Astrocyte of the hippocampus (primary cell): ENCODE results near the gene AFF1.
"Not testable (repeated sequence)": the region's sequence is repeated elsewhere in the genome, so short reads cannot be mapped to it uniquely, and the experiment has no call there.

ENCODE experiments used
- DNase-seq: peaks from one replicate; pipeline ENCODE4 v3.0.0; 2011; ENCODE audit warnings: low read depth, low spot score

The AFF1 gene

GRCh38 chr4:86980230-86980629 lies 45.4 kb downstream of the AFF1 start:
- no peak for DNase-seq

GRCh38 chr4:86981789-86982188 lies 47.0 kb downstream of the AFF1 start:
- DNase-seq = no peak

- DNase-seq = not testable (repeated sequence)
Measured at GRCh38 chr4:86985852-86986251, 51.0 kb downstream of the AFF1 start.

- not testable (repeated sequence) for DNase-seq
Measured at GRCh38 chr4:86989658-86990057, 54.8 kb downstream of the AFF1 start.

- no peak for DNase-seq
Measured at GRCh38 chr4:86990510-86990909, 55.7 kb downstream of the AFF1 start.

- no peak for DNase-seq
Measured at GRCh38 chr4:86991994-86992393, 57.2 kb downstream of the AFF1 start.

GRCh38 chr4:86993909-86994681 lies 59.3 kb downstream of the AFF1 start:
- no peak for DNase-seq

- DNase-seq = no peak
Measured at GRCh38 chr4:86994686-86995085, 59.9 kb downstream of the AFF1 start.

GRCh38 chr4:86996510-86996909 lies 61.7 kb downstream of the AFF1 start:
- not testable (repeated sequence) for DNase-seq

GRCh38 chr4:86999136-86999643 lies 64.4 kb downstream of the AFF1 start:
- DNase-seq = no peak

GRCh38 chr4:87002682-87003043 lies 67.9 kb downstream of the AFF1 start:
- DNase-seq = no peak

- no peak for DNase-seq
Measured at GRCh38 chr4:87003266-87003665, 68.5 kb downstream of the AFF1 start.

- DNase-seq = no peak
Measured at GRCh38 chr4:87005369-87005689, 70.5 kb downstream of the AFF1 start.

- no peak for DNase-seq
Measured at GRCh38 chr4:87005690-87006425, 71.0 kb downstream of the AFF1 start.

GRCh38 chr4:87006426-87006675 lies 71.5 kb downstream of the AFF1 start:
- DNase-seq = no peak

GRCh38 chr4:87006676-87007527 lies 72.1 kb downstream of the AFF1 start:
- peak; percentile 97 for DNase-seq

GRCh38 chr4:87007528-87008446 lies 73.0 kb downstream of the AFF1 start:
- DNase-seq = peak; percentile 73

- DNase-seq = no peak
Measured at GRCh38 chr4:87009095-87009648, 74.4 kb downstream of the AFF1 start.

GRCh38 chr4:87010192-87010591 lies 75.4 kb downstream of the AFF1 start:
- no peak for DNase-seq

- peak; percentile 83 for DNase-seq
Measured at GRCh38 chr4:87011340-87012034, 76.7 kb downstream of the AFF1 start.
